GM21576 (cell line): ENCODE data around the gene SLC6A9.
A peak's percentile ranks its signal among the peaks of the same experiment; 100 is the strongest.

Experiments used
- ATAC-seq: cut with Tn5 transposase; IDR thresholded peaks from one replicate; pipeline ENCODE4 v1.9.1; 2021; ENCODE audit warnings: mild to moderate bottlenecking, moderate library complexity; ENCODE audit not compliant: unreplicated experiment

Gene SLC6A9

GRCh38 chr1:43973981-43974442 lies 57.2 kb downstream of the SLC6A9 start:
- no peak for ATAC-seq

DNA sequence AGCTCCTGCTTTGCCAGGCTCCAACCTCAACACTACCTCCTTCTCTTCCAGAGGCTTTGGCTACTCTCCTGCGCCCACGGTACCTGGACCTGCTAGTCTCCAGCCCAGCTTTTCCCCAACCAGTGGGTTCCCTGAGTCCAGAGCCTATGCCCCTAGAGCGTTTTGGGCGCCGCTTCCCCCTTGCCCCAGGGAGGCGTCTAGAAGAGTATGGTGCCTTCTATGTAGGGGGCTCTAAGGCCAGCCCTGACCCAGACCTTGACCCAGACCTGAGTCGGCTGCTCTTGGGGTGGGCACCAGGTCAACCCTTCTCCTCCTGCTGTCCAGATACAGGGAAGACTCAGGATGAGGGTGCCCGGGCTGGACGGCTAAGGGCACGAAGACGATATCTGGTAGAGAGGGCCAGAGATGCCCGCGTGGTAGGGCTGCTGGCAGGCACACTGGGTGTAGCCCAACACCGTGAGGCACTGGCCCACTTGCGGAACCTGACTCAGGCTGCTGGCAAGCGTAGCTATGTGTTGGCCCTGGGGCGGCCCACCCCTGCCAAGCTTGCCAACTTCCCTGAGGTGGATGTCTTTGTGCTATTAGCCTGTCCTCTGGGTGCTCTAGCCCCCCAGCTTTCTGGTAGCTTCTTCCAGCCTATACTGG lies 59.8 kb downstream of the SLC6A9 start:
- no peak for ATAC-seq

GRCh38 chr1:43970911-43971310 lies 60.4 kb downstream of the SLC6A9 start:
- ATAC-seq, result no peak

DNA sequence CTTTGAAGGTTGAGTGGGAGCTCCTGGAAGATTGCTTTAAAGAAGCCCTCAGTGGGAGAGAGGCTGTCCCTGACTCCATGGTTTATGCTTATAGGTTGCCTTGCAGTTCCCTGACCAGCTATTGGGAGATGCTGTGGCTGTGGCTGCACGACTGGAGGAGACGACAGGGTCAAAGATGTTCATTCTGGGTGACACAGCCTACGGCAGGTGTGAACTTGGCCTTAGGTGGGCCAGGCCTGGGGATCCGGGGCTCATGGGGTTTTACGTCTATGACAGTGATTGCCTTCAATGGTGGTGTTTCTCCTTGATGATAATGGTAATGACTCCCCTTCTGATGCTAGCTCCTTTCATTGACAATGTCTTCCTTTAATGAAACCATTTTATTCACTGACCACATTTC lies 60.8 kb downstream of the SLC6A9 start:
- no peak for ATAC-seq

DNA sequence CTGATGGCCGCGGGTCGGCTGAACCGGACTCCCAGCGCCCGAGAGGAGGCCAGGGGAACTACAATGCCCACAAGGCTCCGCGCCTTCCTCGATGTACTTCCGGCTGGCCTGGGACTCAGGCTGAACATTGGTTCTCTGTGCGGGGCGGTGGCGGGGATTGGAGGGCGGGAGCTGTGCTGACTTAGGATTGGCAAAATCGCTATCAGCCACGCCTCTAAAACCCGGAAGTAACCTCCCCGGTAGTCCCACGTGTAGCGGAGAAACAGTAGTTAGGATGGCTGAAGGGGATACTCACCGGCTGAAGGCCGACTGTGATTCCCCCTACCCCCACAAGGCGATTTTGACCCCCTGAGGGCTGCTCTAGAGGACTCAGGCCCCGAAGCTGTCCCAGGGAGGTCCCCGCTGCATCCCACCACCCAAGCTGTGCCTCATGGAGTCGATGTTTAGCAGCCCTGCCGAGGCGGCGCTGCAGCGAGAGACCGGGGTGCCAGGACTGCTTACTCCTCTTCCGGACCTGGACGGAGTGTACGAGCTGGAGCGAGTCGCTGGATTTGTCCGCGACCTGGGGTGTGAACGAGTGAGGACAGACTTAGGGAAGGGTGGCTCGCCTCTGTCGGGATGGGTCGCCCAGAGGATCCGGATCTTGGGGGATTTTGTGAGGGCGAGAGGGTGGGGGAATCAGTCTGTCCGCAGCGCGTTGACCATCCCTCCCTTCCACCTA lies 61.4 kb downstream of the SLC6A9 start, which contains the start of gene DPH2:
DPH2 (plus strand) TSS at position 265 of the 721 bp plus-strand sequence; CDS start at position 431, 166 bp downstream.
- peak; percentile 80 for ATAC-seq

DNA sequence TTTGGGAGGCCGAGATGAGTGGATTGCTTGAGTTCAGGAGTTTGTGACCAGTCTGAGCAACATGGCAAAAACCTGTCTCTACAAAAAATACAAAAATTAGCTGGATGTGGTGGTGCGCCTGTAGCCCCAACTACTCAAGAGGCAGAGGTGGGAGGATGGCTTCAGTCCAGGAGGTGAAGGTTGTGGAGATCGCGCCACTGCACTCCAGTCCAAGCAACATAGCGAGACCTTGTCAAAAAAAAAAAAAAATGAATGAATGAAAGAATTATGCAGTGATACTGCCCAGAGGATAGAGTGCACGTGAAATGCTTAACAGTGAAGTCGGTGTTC lies 61.9 kb downstream of the SLC6A9 start:
- no peak for ATAC-seq

GRCh38 chr1:43968348-43968948 lies 62.8 kb downstream of the SLC6A9 start:
- no peak for ATAC-seq

GRCh38 chr1:43965316-43965715 lies 65.9 kb downstream of the SLC6A9 start:
- no peak for ATAC-seq

DNA sequence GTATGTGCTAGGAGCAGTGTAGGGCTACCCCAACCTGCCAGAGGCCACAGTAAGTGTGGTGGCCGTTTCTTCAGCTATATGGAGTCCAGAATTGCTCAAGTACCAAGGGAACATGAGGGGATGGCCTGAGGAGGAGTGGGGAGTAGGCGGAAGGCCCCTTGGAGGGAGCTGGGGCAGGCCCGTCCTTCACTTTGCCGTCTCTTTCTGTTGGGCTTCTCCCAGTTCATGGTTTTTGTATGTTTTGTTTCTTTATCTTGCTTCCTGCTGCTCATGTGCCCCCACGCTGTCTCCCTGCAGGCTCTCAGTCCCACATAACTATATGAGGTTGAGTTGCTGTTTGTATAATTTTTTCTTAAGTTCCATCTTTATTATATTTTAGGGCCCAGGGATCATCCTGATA lies 67.4 kb downstream of the SLC6A9 start:
- ATAC-seq, result no peak

DNA sequence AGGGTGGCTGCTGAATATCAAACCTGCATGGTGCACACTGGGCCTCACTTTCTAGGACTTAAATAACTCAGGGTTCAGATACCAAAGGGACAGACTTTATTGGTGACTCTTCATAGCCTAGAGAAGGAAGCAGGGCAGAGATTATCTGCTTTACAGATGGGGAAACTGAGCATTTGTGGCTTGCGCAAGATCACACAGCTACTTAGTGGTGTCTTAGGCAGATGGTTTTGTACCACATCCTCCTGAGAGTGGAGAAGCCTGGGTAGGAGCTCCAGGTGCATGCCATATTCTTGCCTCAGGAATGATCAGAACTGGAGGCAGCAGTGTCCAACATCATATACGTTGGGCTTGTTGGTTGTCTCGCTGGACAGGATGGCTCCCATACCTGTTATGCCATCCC lies 68.3 kb downstream of the SLC6A9 start:
- ATAC-seq, result no peak

GRCh38 chr1:43962324-43962723 lies 68.9 kb downstream of the SLC6A9 start:
- no peak for ATAC-seq

- no peak for ATAC-seq
Observed at GRCh38 chr1:43961692-43962091, 69.6 kb downstream of the SLC6A9 start.

GRCh38 chr1:43960798-43961197 lies 70.5 kb downstream of the SLC6A9 start:
- ATAC-seq, result no peak

- ATAC-seq, result no peak
Observed at GRCh38 chr1:43958351-43959255, 72.7 kb downstream of the SLC6A9 start.

DNA sequence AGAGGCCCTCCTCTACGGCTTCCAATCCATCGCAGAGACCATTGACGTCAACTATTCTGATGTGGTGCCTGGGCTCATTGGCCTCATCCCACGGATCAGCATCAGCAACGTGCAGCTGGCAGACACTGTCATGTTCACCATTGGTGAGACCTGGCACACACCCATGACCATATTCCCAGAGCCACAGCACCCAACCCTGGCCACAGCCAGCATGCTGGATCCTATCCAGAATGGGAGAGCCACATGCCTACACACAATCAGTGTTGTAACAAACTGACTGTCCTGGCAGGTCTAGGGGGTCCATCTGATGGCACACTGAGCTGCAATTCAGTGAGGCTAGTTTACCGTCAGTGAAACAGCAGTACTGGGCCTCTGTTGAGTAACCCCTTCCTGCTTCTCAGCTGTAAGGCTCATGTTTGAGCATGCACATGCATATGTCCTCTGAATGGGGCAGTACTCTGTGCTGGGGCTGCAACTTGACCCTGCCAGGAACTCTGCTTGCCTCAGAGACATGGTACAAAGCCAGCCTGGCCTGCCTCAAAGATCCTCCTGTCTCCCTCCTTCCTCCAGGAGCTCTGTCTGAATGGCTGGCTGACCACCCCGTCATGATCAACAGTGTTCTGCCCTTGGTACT lies 73.7 kb downstream of the SLC6A9 start:
- ATAC-seq, result no peak

DNA sequence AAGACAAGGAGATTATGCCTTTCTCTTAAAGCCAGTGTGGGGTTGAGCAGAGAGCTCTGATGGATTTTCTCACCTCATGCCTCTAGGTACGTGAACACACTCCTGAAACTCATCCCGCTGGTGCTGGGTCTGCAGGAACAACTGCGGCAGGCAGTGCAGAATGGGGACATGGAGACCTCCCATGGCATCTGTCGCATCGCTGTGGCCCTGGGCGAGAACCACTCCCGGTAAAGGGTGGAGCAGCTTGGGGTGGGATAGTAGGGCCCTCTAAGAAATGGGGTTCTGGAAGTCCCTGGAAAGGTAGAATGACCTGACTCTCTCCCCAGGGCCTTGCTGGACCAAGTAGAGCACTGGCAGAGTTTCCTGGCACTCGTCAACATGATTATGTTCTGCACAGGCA lies 75.0 kb downstream of the SLC6A9 start:
- no peak for ATAC-seq

DNA sequence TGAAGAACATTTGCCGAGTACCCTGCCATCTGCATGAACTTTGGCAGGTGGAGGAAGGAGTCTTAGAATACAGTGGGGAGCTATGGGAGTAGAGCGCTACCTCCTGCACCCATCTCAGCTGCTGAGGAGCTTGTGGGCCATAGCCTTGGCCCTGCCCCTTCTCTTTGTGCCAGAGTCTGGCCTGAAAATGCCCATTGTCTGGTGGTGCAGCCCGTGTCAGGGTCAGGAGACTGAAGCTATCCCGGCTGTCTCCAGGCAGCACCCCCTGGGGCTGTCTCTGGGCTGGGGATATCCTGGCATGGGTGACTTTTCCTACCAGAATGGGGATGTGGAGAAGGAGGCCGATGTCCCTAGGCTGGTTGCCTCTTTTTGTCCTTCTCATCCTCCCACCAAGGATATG lies 77.2 kb downstream of the SLC6A9 start:
- ATAC-seq, result no peak

DNA sequence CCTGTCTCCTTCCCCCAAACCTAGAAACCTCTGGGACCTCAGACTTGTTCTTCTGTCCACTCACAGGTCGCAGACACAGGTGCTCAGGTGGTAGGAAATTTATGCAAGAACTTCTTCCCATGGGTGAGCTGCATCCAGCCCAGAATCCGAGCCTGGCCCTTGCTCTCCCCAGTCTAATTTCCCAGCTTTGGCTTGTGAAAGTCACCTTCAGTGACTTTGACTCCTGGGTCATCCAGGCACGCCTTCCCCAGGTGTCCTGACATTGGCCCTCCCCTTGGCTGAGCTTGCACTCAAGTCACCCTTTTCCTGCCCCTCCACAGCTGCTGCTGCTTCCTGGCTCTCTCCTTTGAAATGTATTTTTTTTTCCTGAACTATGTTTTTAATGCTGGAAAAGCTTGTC lies 77.9 kb downstream of the SLC6A9 start:
- ATAC-seq, result no peak

- no peak for ATAC-seq
Observed at GRCh38 chr1:43952731-43953346, 78.4 kb downstream of the SLC6A9 start.
